Measurements from ENCODE around the gene PLCL1.

GRCh38 chr2:198044777-198045176 is 240.4 kb downstream of the PLCL1 start:
- TF ChIP-seq CREB5 (CRISPR knock-in tag; IDR thresholded peaks at IDR 0.05; ENCODE audit: low read depth) (no peak), GLIS3 (CRISPR knock-in tag; IDR thresholded peaks at IDR 0.05) (no peak), ZNF8 (CRISPR knock-in tag; IDR thresholded peaks at IDR 0.05) (no peak), OSR1 (CRISPR knock-in tag; IDR thresholded peaks at IDR 0.05) (no peak)

All from SK-N-SH treated with all-trans-retinoic acid at 6 μM for 48 hours (cell line).